OCI-LY3 (cell line): ENCODE results near the gene PASD1.

Experiments used
- EZH2phosphoT487 ChIP-seq: fragments of 200-600 bp; shearing (Covaris generic); IDR thresholded peaks from 2 replicates; pipeline ENCODE4 v1.6.1; 2018; ENCODE audit warnings: antibody characterized with exemption, mixed run types, low read depth
- TF ChIP-seq, protein P1 (sequence below): fragments of 200-600, 300-600 bp; sonication (generic); IDR thresholded peaks from 2 replicates; pipeline ENCODE4 v1.5.1; 2014; ENCODE audit warnings: antibody characterized with exemption, low read length, low read depth

DNA sequence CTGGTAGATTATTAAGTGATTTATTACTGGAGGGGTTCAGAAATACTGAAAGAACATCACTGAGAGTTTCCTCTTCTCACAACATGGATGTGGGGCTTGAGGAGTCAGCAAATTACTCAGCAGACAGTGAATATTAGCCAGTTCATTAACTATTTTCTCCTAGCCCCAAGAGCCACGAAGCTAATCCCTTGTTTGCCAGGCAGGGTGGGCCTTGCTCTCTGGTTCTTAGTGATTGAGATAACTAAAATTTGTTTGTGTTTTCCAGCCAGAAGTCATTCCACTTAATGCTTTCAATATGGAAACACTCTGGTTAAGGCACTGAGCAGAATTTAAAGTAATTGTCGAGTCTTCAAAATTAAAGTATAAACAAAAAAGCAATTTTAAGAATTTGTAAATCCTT is 40.1 kb upstream of the PASD1 start:
- TF ChIP-seq, protein P1, sequence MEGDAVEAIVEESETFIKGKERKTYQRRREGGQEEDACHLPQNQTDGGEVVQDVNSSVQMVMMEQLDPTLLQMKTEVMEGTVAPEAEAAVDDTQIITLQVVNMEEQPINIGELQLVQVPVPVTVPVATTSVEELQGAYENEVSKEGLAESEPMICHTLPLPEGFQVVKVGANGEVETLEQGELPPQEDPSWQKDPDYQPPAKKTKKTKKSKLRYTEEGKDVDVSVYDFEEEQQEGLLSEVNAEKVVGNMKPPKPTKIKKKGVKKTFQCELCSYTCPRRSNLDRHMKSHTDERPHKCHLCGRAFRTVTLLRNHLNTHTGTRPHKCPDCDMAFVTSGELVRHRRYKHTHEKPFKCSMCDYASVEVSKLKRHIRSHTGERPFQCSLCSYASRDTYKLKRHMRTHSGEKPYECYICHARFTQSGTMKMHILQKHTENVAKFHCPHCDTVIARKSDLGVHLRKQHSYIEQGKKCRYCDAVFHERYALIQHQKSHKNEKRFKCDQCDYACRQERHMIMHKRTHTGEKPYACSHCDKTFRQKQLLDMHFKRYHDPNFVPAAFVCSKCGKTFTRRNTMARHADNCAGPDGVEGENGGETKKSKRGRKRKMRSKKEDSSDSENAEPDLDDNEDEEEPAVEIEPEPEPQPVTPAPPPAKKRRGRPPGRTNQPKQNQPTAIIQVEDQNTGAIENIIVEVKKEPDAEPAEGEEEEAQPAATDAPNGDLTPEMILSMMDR = no peak
- no peak for TF ChIP-seq EZH2phosphoT487
